Cardiac muscle cell (in vitro differentiated cells and primary cell): ENCODE data around the gene PDCD2L. TPM values are rescaled to one million over a fixed set of nuclear protein-coding genes. Genes with fewer than 3 reads are reported as not detected.
"Not testable (repeated sequence)": the region's sequence is repeated elsewhere in the genome, so short reads cannot be mapped to it uniquely, and the experiment has no call there.

ENCODE experiments used
- DNase-seq, 2 donors: peaks; one replicate each; pipeline versions ENCODE4 v3.0.0 to v3.0.0-alpha.2; 2010 to 2017; ENCODE audit warnings: low read depth in 1 of 2, low spot score in 1 of 2
- H3K27ac ChIP-seq: fragments of 200-600 bp; sonication (generic); 2 replicates; pipeline ENCODE4 v1.5.1; 2016
- H3K27me3 ChIP-seq: fragments of 200-600 bp; sonication (generic); 2 replicates; pipeline ENCODE4 v1.6.0; 2016; ENCODE audit warnings: control low read depth
- H3K36me3 ChIP-seq: fragments of 200-600 bp; sonication (generic); 2 replicates; pipeline ENCODE4 v1.5.1; 2016; ENCODE audit warnings: control low read depth
- H3K4me1 ChIP-seq: fragments of 200-600 bp; sonication (generic); 2 replicates; pipeline ENCODE4 v1.8.1; 2017; ENCODE audit warnings: low read depth, mild to moderate bottlenecking, mixed run types
- H3K4me3 ChIP-seq: fragments of 200-600 bp; sonication (generic); 2 replicates; pipeline ENCODE4 v1.5.1; 2016; ENCODE audit warnings: mild to moderate bottlenecking
- H3K9me3 ChIP-seq: fragments of 200-600 bp; sonication (generic); 2 replicates; pipeline ENCODE4 v1.5.1; 2017; ENCODE audit warnings: low read depth, mild to moderate bottlenecking, control low read depth
- CTCF ChIP-seq: IDR thresholded peaks from 2 replicates; pipeline ENCODE4 v1.5.1; 2012; ENCODE audit warnings: low read depth, mild to moderate bottlenecking, low read length
- polyA plus RNA-seq: library from polyadenylated mRNA; unstranded; fragments of >200 nt; fragmentation: Nextera tagmentation; extraction: Ambion mirVana; gene quantifications from 2 replicates; pipeline ENCODE4 v1.2.1, GENCODE V29; 2016
- total RNA-seq: library from RNA; depleted of rRNA; stranded (reverse); fragments of >200 nt; gene quantifications from 2 replicates; pipeline ENCODE4 v1.2.3, GENCODE V29; 2016

Gene PDCD2L
- total and polyA plus RNA-seq, 2 experiments from 2014 or later = 14.9 to 37.6 TPM

- no peaks in the 10 kb centered on the region for H3K27me3 ChIP-seq
- no peak for DNase-seq
- no peak for TF ChIP-seq CTCF
- peaks cover 76% of the 10 kb centered on the region for H3K36me3 ChIP-seq
- no peaks in the 10 kb centered on the region for H3K4me1 ChIP-seq
- peak overlapping the region; percentile 39 for H3K27ac ChIP-seq
- no peaks in the 10 kb centered on the region for H3K9me3 ChIP-seq
- no peak overlapping the region for H3K4me3 ChIP-seq
Measured at GRCh38 chr19:34391813-34392212, 12.4 kb upstream of the PDCD2L start.

GRCh38 chr19:34393031-34393430 lies 11.2 kb upstream of the PDCD2L start:
- TF ChIP-seq CTCF = no peak
- Histone ChIP-seq H3K27ac (no peak overlapping the region), H3K4me3 (no peak overlapping the region), H3K36me3 (peaks cover 79% of the 10 kb centered on the region), H3K4me1 (no peaks in the 10 kb centered on the region), H3K27me3 (no peaks in the 10 kb centered on the region), H3K9me3 (no peaks in the 10 kb centered on the region)
- no peak for DNase-seq

- no peak overlapping the region for H3K4me3 ChIP-seq
- peak overlapping the region; percentile 7 for H3K27ac ChIP-seq
- H3K27me3 ChIP-seq = no peaks in the 10 kb centered on the region
- TF ChIP-seq CTCF = no peak
- no peaks in the 10 kb centered on the region for H3K9me3 ChIP-seq
- DNase-seq = no peak
- H3K36me3 ChIP-seq = peaks cover 77% of the 10 kb centered on the region
- no peaks in the 10 kb centered on the region for H3K4me1 ChIP-seq
Measured at GRCh38 chr19:34393629-34394028, 10.6 kb upstream of the PDCD2L start.

- no peaks in the 10 kb centered on the region for H3K9me3 ChIP-seq
- H3K4me3 ChIP-seq = no peak overlapping the region
- no peaks in the 10 kb centered on the region for H3K27me3 ChIP-seq
- TF ChIP-seq CTCF = no peak
- H3K36me3 ChIP-seq = peaks cover 60% of the 10 kb centered on the region
- H3K4me1 ChIP-seq = no peaks in the 10 kb centered on the region
- no peak for DNase-seq
- peak overlapping the region; percentile 67 for H3K27ac ChIP-seq
Measured at GRCh38 chr19:34397853-34398252, 6.3 kb upstream of the PDCD2L start.

GRCh38 chr19:34399886-34400285 lies 4.3 kb upstream of the PDCD2L start:
- no peaks in the 10 kb centered on the region for H3K4me1 ChIP-seq
- peaks cover 52% of the 10 kb centered on the region for H3K36me3 ChIP-seq
- DNase-seq = no peak
- TF ChIP-seq CTCF = no peak
- no peaks in the 10 kb centered on the region for H3K9me3 ChIP-seq
- H3K27ac ChIP-seq = peak overlapping the region; percentile 10
- H3K4me3 ChIP-seq = no peak overlapping the region
- H3K27me3 ChIP-seq = no peaks in the 10 kb centered on the region

- H3K4me3 ChIP-seq, H3K27me3 ChIP-seq, H3K9me3 ChIP-seq, DNase-seq, H3K4me1 ChIP-seq, H3K27ac ChIP-seq: not testable (repeated sequence)
- H3K36me3 ChIP-seq = peaks cover 44% of the 10 kb centered on the region
Measured at GRCh38 chr19:34400844-34401243, 3.4 kb upstream of the PDCD2L start.
